ENCODE results near the gene ZNF770.
A peak's percentile ranks its signal among the peaks of the same experiment; 100 is the strongest.

The ZNF770 gene, protein sequence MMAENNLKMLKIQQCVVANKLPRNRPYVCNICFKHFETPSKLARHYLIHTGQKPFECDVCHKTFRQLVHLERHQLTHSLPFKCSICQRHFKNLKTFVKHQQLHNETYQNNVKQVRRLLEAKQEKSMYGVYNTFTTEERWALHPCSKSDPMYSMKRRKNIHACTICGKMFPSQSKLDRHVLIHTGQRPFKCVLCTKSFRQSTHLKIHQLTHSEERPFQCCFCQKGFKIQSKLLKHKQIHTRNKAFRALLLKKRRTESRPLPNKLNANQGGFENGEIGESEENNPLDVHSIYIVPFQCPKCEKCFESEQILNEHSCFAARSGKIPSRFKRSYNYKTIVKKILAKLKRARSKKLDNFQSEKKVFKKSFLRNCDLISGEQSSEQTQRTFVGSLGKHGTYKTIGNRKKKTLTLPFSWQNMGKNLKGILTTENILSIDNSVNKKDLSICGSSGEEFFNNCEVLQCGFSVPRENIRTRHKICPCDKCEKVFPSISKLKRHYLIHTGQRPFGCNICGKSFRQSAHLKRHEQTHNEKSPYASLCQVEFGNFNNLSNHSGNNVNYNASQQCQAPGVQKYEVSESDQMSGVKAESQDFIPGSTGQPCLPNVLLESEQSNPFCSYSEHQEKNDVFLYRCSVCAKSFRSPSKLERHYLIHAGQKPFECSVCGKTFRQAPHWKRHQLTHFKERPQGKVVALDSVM

DNA sequence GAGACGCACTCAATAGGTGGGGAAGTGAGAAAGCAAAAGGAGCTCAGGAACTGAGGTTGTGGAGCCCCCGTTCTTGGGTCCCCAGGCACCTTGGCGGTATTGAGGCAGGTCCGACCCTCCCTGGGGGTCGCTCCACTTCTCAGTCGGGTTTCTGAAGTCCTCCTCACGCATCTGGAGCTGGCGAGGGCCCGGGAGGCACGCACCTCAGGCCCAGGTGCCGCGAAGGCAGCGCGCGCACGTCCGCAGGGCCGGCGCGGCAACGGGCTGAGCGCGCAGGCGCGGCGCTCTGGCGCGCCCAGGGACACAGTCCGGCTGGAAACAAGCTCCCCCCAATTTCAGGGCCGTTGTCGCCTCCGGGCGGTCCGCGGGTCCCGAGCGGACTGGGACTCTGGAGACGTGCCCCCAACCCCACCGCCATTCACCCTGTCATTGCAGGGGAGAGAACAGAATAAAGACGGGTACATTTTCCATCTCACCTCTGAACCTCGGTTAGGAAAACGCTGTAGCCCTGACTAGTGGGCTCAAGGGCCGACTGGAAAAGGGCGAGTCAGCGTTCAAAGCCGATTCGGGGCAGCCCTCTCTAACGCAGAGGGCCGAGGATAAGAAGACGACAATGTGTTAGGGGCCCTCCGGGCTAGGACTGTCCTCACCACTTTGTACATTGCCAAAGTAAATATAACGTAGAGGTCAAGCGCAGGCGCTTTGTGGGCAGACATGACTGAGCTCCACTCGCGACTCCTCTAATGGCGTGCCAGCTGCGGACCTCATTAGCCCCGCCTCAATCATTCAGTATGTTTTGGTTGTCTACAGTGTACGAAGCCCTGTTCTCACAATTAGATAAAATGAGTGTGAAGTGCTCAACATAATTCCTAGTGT is at the start of gene ZNF770:
ZNF770 (minus strand) TSS at position 261 of the 876 bp plus-strand sequence. CDS start 4,853 bp downstream, outside the sequence.
- H3K4me3 ChIP-seq (ENCODE audit: low read depth, low read length) = peak within 1 kb of the TSS; percentile 86
- peak; percentile 70 for DNase-seq (ENCODE audit: low read depth)
- no peak for TF ChIP-seq CTCF (IDR thresholded peaks at IDR 0.05; ENCODE audit: control insufficient read depth, extremely low read depth, insufficient read depth)

DNA sequence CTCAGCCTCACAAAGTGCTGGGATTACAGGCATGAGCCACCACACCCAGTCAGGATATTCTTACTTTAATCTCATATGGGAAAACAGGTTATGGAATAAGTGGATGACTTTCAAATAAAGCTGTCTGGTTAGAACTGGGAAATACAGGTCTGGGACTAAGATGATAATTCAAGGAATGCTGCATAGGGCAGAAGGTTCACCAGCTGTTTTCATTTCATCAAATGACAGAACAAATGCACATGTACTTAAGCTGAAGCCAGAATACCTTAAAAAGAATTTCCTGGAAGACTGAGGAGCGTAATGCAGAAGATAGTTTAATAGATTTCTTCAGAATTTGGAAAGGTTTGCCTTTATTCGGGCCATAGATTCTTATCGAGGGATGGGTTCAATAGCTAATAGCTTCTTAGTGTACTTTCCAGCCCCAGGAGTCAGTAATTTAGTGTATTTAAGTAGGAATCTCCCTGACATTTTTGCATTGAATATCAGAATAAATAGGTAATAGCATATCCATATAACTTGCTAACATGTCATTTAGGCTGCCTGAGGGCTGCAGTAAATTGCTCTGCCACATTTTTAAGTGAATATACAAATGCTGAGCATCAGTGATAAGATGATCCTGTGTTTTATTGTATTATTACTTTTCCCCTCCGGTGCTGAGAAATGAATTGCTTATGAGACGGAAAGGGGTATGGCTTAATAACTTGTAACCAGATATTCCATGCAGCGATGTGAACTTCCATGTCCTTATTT is 40.3 kb upstream of the ZNF770 start:
- no peak for TF ChIP-seq CTCF (IDR thresholded peaks at IDR 0.05; ENCODE audit: control insufficient read depth, extremely low read depth, insufficient read depth)
- no peak overlapping the region for H3K4me3 ChIP-seq (ENCODE audit: low read depth, low read length)
- DNase-seq (ENCODE audit: low read depth) = no peak

DNA sequence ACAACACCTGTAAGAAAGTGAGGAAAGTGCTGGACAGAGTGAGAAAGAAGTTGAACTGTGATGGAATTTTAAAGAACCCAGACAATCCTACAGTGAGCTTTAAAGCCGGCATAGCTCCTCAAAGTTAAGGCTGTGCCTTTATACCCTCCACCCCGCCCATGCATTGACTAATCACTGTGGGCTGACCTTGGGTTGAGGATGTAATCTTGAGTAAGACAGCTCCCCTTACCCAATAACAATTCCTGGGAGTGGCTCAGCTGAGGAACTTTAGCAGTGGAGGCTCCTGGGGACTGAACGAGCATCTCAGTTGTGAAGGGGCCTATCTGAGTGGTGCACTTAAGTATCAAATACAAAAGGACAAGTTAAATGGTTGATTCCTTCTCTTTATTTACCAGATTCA is 35.7 kb upstream of the ZNF770 start:
- TF ChIP-seq CTCF (IDR thresholded peaks at IDR 0.05; ENCODE audit: control insufficient read depth, extremely low read depth, insufficient read depth) = no peak
- DNase-seq (ENCODE audit: low read depth) = no peak
- no peak overlapping the region for H3K4me3 ChIP-seq (ENCODE audit: low read depth, low read length)

DNA sequence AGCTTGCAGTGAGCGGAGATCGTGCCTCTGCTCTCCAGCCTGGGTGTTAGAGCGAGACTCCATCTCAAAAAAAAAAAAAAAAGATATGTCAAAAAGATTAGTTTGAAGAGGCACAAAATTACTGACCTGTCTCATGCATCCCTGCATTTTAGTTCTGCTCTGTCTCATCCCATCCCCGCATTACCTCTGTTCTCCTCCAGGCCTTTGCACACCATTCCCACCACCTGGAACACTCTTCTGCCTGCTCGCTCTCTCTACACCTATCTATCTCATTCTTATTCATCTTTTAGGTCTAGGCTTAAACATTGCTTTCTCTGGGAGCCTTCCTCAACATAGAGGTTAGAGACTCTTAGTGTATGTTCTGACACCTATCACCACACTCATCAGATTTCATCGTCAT is 32.9 kb upstream of the ZNF770 start:
- TF ChIP-seq CTCF (IDR thresholded peaks at IDR 0.05; ENCODE audit: control insufficient read depth, extremely low read depth, insufficient read depth) = no peak
- no peak overlapping the region for H3K4me3 ChIP-seq (ENCODE audit: low read depth, low read length)
- DNase-seq (ENCODE audit: low read depth) = no peak

DNA sequence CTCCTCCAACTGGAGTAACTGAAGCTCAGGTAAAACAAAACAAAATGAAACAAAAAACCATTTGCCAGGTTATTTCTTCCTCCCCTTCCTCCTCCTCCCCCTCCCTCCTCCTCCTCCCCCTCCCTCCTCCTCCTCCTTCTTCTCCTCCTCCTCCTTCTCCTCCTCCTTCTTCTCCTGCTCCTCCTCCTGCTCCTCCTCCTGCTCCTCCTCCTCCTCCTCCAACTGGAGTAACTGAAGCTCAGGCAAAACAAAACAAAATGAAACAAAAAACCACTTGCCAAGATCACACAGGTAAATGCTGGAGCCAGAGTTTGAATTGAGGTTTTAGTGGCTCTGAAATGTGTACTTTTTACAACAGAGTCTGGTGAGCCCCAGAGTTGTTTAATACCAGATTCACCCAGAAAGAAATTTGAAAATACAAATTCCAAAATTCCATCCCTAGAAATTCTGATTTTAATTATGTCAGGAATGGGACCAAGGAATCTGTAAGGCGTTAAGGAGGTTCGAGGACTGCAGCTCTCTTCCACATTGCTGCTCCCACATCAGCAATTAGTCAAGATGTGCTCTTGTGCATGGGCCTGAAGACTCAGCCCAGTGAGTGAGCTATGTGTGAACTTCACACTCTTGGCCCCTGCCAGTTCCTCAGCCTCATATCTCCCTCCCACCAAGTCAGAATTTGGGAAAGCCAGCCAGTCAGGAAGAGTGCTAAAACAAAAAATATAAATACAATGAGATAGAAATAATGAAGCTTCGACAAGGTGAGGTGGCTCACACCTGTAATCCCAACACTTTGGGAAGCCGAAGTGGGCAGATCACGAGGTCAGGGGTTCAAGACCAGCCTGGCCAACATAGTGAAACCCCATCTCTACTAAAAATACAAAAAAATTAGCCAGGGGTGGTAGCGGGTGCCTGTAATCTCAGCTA is 31.6 kb upstream of the ZNF770 start:
- peak; percentile 14 for DNase-seq (ENCODE audit: low read depth)
- H3K4me3 ChIP-seq (ENCODE audit: low read depth, low read length) = no peak overlapping the region
- TF ChIP-seq CTCF (IDR thresholded peaks at IDR 0.05; ENCODE audit: control insufficient read depth, extremely low read depth, insufficient read depth) = no peak

Data from LNCaP clone FGC (cell line).